GM18499 (cell line): ENCODE results near the gene CA7.
"Not testable (repeated sequence)": the region's sequence is repeated elsewhere in the genome, so short reads cannot be mapped to it uniquely, and the experiment has no call there.

Experiments
- ATAC-seq: cut with Tn5 transposase; IDR thresholded peaks from one replicate; pipeline ENCODE4 v1.9.1; 2021; ENCODE audit warnings: moderate number of reproducible peaks; ENCODE audit not compliant: insufficient read depth, unreplicated experiment

The CA7 gene

DNA sequence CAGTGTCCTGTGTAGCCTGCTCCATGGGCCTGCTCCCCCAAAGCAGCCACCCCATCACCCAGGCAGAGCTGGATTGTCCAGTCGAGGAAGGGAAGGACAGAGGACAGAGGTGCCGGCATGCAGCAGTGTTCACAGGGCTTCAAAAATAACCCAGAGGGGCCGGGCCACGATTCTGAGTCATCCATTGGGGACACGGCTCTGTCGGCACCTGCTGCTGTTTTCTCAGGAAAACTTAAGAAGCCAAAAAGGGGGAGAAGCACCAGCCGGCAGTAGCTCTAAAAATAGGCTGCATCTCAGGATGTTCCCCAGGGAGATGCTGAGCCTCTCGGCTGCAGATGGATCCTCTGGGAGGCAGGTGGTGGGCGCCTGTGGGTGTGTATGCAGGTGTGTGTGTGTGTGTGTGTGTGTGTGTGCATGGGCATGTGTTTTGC lies 1.6 kb downstream of the CA7 start:
- ATAC-seq, result no peak

DNA sequence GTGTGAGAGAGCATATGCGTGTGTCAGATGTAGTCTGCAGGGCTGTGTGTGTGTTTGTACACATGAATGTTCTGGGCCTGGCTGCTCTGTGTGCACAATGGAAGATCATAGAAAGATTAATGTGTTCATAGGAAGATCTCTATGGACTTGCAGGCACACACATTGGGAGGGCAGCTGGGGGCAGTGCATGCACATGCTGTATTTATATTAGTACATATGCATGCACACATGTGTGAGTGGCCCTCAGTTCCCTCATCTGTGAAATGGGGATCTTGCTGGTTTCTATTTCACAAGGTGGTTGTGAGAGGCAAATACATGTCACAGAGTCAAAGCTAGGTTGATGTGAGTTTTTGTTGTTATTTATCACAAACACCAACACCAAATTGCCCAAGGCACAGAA lies 2.1 kb downstream of the CA7 start:
- ATAC-seq, result no peak

DNA sequence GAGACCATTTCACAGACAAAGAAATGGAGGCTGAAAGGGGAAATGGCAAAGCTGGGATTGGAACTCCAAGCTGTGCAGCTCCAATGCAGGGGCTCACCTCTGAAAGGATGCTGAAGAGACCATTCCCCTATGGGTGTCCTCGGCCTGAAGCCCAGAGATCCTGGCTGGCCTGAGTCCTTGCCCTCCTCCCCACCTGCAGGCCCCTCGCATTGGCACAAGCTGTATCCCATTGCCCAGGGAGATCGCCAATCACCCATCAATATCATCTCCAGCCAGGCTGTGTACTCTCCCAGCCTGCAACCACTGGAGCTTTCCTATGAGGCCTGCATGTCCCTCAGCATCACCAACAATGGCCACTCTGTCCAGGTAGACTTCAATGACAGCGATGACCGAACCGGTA lies 2.6 kb downstream of the CA7 start:
- no peak for ATAC-seq

DNA sequence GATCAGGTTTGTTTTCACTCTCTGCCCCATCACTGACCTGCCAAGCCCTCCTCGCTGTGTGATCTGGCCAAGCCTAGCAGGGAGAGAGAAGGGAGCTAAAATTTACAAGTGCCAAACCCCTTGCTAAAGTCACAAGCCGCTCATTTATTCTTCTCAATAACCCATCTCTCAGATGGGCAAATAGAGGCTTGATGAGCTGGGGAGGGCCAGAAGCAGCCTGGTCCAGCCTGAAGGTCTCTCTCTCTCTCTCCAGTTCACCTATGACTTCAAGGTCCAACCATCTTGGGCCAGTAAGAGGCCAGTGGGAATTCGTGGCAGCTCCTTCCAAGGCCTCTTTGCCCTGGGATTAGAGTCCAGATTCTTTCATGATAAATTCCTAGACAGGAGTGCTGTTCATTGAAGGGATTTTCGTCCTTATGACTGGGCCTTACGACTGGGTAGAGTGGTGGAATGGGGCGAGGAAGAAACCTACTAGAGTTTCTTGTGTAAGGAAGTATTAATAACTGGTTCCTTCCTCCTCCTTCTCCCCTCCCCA lies 3.4 kb downstream of the CA7 start:
- no peak for ATAC-seq

DNA sequence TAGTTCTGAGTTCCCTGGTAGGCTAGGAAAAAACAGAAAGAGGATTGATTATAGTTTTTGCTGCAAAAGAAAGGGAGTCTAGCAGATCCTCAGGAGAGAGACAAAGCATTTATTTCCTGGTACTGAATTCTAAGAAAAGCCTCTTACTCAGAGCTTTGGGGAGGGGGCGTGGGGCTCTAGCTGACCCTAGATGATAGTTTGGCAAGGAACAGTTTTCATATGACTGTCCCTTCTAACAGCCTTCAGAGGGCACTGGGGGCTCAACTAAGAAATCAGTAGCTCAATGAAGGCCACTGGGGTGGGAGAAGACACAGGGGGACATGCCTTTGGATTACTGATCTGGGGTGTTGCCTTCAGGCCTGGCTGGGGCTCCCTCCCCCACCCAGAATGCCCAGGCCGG lies 4.0 kb downstream of the CA7 start:
- no peak for ATAC-seq

DNA sequence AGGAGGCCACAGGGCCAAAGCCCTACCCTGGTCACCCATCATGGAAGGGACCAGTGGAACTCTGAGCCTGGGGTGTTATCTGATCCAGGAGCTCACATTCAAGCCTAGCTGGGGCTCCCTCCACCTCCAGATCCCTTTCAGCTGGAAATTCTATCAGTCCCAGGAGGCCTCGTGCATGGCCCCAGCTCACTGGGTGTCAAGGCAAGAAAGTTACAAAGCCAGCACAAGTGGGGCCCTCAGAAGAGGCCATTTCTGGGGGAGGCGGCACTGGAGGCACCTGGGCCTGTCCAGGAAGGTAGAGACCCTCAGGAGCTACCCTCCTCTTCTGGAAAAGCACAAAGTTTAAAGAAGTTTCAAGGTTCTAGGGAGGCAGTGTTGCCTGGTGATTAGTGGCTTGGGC lies 4.8 kb downstream of the CA7 start:
- no peak for ATAC-seq

DNA sequence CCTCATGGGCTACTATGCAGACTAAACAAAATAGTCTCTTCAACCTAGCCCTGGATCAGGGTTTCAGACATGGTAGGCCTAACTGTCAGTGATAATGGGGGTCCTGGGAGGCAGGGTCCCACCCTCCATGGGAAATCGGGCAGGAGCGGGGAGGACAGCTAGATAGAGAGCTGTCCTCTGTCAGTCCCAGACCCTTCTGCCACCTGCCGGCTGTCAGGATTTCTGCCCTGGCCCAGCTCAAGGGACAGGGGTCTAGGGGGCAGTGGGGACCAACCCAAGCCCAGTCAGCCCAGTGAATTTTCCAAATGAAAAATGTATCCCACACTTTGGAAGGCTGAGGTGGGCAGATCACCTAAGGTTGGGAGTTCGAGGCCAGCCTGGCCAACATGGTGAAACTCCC lies 5.3 kb downstream of the CA7 start:
- no peak for ATAC-seq

DNA sequence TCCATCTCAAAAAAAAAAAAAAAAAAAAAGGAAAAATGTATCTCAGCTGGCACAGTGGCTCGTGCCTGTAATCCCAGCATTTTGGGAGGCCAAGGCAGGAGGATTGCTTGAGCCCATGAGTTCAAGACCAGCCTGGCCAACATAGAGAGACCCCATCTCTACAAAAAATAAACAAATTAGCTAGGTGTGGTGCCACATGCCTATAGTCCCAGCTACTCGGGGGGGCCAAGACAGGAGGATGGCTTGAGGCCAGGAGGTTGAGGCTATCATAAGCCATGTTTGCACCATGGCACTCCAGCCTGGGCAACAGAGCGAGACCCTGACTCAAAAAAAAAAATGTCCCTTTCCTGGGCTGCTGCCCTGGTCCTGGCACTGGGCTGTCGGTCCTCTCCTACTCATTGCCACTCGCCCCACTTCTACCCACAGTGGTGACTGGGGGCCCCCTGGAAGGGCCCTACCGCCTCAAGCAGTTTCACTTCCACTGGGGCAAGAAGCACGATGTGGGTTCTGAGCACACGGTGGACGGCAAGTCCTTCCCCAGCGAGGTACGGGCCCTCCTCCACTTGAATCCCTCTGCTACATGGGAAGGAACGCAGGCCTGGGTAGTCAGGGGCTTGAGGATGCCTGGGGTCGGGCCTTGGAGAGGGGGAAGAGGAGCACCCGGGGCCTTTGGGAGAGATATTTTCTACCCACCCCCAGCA lies 6.1 kb downstream of the CA7 start:
- ATAC-seq, result no peak

DNA sequence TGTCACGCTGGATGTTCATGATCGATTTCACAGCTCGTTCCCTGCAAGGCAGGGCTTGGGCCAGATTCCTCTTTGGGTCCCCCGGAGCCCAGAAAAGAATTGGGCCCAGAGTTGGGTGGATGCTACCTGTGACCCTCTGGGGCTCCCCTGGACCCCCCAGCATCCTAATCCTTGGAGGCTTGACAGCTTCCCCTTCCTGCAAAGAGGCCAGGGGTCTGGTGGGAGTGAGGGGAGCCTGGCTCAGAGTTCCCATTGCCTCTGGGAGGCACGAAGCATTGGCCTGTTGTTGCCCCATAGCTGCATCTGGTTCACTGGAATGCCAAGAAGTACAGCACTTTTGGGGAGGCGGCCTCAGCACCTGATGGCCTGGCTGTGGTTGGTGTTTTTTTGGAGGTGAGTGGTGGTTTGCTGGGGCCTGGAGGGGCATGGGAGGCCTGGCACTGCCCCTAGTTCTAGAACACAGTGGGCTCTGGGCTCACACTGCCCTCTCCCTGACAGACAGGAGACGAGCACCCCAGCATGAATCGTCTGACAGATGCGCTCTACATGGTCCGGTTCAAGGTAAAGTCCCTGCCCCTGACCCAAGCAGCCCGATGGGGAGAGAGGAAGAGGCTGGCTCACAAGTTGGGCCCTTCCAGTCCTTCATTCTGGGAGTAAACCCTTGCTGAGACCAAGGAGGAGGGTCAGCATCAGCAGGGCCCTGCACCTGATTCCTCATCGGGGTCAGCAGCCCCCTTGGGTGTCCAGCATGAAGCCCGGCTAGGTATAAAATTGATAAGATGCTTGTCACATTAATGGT lies 7.2 kb downstream of the CA7 start:
- ATAC-seq, result no peak

DNA sequence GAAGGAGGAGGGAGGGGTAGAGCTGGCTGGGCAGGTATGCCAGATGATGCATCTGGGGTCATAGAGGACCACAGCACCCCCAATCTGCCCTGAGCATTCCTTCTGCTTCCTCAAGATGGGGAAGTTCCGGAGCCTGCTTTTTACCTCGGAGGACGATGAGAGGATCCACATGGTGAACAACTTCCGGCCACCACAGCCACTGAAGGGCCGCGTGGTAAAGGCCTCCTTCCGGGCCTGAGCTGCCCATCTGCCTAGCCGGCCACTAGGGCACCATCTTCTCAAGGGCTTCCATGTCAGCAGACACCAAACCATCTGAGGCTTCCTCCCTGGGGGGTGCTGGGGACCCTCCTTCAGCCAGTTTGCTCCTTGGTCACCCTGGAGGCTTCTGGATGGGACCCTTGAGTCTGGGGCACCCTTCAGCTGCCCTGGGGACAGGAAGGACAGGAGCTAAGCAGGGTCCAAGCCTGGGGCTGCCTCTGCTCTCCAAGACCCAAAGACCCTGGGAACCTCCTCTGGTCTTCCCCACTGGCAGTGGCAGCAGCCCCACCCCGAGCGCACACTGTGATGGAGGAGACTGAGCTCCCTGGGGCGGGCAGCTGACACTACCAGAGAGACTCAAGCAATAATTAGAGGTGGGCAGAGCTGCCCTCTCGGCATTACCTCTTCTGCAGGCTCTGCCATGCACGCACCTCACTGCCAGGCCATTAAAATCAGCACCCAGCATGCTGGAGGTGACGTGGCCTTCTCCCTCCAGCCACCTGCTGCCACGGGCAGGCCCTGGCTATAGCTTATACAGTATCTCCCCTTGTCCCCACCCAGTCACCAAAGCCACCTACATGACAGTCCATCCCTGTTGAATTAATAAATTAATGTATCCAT lies 9.3 kb downstream of the CA7 start:
- no peak for ATAC-seq

DNA sequence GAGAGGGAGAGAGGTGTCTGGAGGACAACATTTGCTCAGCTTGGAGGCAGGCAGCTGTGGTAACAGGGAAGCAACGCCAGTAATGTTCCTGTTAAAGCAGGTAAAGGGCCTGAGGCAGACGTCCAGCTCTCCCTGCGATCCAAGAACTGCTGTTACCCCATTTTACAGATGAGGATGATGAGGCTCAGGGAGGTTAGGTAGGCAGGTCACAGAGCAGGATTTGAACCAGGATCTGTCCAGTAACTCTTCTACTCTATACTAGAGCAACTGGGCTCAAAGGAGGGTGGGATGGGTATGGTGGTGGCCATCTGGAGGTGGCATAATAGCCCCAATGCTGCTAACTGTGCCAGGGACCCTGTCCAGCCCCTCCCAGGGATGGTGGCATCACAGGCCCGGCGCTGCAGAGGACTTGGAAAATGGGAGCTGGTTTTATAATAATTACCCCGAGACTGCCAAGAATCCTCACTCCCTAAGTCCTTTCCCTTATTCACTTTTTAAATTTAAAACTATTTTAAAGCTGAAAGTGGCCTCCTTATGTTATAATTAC lies 12.0 kb downstream of the CA7 start:
- no peak for ATAC-seq

DNA sequence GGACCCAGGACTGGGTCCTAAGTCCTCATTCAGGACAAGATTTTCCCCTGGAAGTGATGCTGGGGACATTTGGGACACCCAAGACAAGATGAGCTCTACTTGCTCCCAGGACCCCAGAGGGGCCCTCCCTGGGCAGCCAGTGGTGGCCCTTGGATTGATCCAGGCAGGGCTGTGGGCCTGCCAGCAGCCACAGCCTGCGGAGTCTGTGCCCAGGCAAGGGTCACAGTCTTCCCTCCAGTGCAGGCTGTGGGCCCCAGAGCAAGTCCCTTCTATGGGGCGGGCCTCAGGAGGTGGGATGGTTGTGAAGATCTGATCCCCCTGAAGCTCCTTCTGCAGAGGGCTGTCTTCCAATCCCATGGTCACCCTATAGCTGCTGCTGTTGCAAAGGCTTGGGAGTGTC lies 12.6 kb downstream of the CA7 start:
- no peak for ATAC-seq

DNA sequence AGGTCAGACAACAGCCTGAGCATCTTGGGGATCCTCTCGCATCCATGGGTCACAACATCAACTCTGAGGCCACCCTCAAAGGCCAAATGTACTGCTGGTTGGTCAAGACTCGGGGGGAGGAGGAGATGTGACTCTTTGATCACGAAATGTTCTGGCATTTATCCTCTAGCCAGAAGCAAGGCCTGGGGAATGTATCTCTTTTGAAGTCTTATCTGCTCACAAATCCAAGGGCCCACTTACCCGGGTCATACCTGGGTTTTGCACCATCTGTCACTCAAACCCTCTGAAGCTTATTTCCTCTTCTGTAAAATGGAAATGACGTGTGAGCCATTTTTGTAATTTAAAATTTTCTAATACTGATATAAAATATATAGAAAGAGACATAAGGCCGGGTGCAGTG lies 13.2 kb downstream of the CA7 start:
- ATAC-seq, result no peak

DNA sequence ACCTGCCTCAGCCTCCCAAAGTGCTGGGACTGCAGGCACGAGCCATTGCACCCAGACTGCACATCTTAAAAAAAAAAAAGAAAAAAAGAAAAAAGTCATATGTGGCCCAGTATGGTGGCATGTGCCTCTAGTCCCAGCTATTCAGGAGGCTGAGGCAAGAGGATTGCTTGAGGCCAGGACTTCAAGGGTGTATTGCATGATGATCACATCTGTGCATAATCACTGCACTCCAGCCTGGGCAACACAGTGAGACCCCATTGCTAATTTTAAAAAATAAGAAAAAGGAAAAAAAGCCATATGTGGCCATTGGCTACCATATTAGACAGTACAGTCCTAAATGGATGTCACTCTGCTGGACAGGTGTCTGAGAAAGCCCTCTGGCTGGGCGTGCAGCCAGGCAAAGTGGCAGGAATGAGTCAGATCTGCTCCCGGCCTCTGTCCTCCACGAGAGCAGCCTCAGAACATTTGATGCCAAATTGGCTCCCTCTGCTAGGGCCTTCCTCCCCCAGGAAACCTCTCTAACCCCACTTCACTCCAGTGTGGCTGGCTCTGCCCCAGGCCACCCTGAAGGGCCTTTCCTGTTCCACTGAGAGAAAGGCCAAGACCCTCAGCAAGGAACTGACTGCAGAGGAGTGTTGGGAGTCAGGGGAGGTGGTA lies 14.7 kb downstream of the CA7 start:
- no peak for ATAC-seq

DNA sequence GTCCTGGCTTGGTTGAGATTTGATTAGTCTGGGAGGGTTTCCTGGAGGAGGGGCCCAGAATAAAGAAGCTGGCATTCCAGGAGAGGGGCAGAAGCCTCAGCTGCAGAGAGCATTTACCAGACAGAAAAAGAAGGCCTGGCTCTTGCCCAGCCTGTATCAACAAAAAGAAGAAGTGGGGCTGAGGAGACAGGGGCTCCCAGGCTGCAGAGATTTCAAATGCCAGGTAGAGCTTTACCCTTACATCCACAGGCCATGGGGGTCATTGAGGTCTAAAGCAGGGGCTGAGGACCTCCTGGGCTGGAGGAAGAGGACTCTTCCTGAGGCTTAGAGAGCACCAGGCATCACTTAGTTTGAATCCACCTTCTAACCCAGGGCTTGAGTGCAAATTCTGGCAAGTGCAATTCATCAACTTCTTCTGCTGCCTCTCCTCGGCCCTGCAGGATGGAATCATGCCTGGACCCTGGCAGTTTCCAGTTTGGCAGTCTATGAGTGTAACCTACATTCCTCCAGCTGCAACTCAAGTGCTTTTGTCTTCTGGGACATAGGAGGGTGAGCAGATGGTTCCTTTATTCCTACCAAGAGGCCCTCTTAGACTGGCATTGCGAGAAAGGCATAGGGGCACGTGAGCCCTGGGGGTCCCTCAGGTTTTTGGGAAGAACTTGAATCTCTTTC lies 15.3 kb downstream of the CA7 start:
- ATAC-seq, result no peak

DNA sequence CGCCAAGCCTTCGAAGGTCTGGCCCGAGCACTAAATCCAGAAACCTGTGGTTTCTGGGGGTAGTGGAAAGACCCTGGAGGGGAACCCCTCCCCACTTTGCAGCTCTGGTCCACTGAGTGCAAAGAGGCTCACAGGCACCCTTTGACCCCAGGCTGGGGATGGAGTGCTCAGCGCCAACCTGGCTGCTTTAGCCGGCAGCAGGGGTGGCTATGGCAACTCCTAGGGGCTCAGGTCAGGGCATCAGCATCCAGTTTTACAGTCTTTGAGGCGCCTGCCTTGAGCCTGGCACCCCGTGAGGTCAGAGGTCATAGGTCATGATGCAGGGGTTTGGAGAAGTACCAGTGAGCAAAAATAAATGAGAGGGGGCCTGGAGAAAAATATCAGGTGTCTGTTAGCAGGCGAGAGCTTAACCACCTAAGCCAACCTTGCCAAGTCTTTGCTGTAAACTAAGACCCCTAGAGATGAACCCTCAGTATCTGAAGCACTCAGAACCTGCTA lies 17.9 kb downstream of the CA7 start:
- no peak for ATAC-seq

DNA sequence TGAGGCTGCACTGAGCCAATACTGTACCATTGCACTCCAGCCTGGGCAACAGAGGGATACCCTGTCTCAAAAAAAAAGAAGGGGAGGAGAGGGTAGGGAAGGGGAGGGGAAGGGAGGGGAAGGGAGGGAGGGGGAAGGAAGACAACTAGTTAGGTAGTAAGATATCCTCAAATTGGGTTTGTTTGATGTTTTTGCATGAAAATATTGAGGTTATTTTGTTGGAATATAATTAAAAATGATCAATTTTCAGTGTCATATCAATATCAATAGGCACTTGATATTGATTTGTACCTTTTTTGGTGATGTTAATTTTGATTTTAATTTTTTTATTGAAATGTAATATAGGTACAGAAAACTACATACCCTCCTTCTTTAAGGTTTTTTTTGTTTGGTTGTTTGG lies 19.5 kb downstream of the CA7 start:
- ATAC-seq, result no peak

DNA sequence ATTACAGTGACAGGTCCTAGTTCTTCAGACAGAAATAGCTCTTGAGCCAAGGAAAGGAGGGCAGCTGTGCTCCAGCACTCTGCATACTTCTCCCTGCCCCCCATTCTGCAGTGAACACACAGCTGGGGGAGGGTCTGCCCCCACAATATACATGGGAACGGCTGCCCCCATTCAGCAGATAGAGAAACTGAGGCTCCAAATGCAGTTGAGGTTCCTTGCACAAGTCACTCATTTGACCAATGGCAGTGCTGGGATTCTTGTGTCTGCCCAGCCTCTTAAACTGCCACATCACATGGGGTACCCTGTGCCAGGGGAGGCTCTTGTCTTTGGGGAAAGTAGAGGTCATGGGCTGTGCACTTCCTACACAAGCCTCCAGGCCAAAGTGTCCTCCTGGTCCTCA lies 25.2 kb downstream of the CA7 start:
- ATAC-seq, result no peak

DNA sequence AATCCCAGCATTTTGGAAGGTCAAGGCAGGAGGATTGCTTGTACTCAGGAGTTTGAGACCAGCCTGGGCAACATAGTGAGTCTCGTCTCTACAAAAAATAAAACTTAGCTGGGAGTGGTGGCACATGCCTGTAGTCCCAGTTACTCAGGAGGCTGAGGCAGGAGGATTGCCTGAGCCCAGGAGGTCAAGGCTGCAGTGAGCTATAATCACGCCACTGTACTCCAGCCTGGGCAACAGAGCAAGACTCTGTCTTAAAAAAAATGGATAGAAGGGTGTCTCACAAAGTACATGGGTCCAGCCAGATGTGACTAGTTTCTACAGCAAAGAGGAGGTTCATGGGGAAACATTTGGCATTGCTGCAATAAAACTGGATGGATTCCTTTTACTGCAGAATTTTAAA lies 27.1 kb downstream of the CA7 start:
- not testable (repeated sequence) for ATAC-seq
